ENCODE results near the gene SORL1.

The SORL1 gene

GRCh38 chr11:121448011-121448410 is 4.1 kb upstream of the SORL1 start:
- Histone ChIP-seq H3K9me3 (ENCODE audit: low read length) (no peaks in the 10 kb centered on the region), H3K79me2 (ENCODE audit: insufficient read depth, low read length) (peaks cover 8% of the 10 kb centered on the region), H3K27ac (ENCODE audit: low read depth, low read length, poor library complexity, severe bottlenecking) (peak overlapping the region; percentile 98), H3K9ac (ENCODE audit: low read length) (peak overlapping the region; percentile 55; the same call in 1 of the 2 replicates), H3K9me2 (ENCODE audit: low read depth, low read length) (no peaks in the 10 kb centered on the region), H3K4me2 (ENCODE audit: low read length) (peak overlapping the region; percentile 65; the same call in 1 of the 2 replicates), H3K36me3 (ENCODE audit: insufficient read depth, low read length) (no peaks in the 10 kb centered on the region), H3K27me3 (ENCODE audit: insufficient read depth, low read length) (no peaks in the 10 kb centered on the region), H4K20me1 (ENCODE audit: insufficient read depth, low read length) (no peaks in the 10 kb centered on the region), H3F3A (ENCODE audit: insufficient read depth, low read length) (peaks cover 17% of the 10 kb centered on the region), H2AFZ (ENCODE audit: low read length) (no peak overlapping the region), H3K4me3 (ENCODE audit: low read depth, low read length, poor library complexity, severe bottlenecking) (no peak overlapping the region), H3K4me1 (ENCODE audit: insufficient read depth, low read length, severe bottlenecking) (peaks cover 81% of the 10 kb centered on the region)
- TF ChIP-seq EZH2 (IDR thresholded peaks at IDR 0.05; ENCODE audit: borderline replicate concordance, low read length): no peak
- TF ChIP-seq, protein P1, sequence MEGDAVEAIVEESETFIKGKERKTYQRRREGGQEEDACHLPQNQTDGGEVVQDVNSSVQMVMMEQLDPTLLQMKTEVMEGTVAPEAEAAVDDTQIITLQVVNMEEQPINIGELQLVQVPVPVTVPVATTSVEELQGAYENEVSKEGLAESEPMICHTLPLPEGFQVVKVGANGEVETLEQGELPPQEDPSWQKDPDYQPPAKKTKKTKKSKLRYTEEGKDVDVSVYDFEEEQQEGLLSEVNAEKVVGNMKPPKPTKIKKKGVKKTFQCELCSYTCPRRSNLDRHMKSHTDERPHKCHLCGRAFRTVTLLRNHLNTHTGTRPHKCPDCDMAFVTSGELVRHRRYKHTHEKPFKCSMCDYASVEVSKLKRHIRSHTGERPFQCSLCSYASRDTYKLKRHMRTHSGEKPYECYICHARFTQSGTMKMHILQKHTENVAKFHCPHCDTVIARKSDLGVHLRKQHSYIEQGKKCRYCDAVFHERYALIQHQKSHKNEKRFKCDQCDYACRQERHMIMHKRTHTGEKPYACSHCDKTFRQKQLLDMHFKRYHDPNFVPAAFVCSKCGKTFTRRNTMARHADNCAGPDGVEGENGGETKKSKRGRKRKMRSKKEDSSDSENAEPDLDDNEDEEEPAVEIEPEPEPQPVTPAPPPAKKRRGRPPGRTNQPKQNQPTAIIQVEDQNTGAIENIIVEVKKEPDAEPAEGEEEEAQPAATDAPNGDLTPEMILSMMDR (IDR thresholded peaks at IDR 0.05; ENCODE audit: low read length): no peak

DNA sequence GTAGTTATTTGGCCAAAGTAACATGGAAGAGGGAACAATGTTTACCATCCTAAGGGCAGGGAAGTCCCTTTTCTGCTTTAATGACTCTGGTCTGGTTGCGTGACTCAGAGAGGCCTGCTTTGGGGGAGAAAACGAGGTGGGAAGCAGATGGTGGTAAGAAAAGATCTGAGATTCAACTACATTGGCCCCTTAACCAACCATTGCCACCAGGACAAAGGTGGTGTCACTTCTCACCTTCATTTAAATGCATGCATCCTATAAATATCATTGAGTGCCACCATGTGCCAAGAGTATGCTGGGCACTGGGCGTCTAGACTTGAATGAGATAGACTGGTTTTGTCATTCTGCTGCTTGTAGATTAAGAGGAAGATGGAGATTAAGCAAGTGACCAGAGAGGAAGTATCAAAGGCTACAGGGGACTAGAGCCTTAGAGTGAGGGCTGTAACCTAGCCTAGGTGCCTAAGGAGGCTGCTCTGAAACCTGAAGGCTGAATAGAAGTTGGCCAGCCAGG is 3.6 kb upstream of the SORL1 start:
- Histone ChIP-seq H4K20me1 (ENCODE audit: insufficient read depth, low read length) (no peaks in the 10 kb centered on the region), H2AFZ (ENCODE audit: low read length) (no peak overlapping the region), H3F3A (ENCODE audit: insufficient read depth, low read length) (peaks cover 17% of the 10 kb centered on the region), H3K4me3 (ENCODE audit: low read depth, low read length, poor library complexity, severe bottlenecking) (peak overlapping the region; percentile 31), H3K4me2 (ENCODE audit: low read length) (peak overlapping the region; percentile 65), H3K36me3 (ENCODE audit: insufficient read depth, low read length) (peaks cover under 1% of the 10 kb centered on the region; the same call in 1 of the 2 replicates), H3K9ac (ENCODE audit: low read length) (peak overlapping the region; percentile 55), H3K27me3 (ENCODE audit: insufficient read depth, low read length) (no peaks in the 10 kb centered on the region), H3K79me2 (ENCODE audit: insufficient read depth, low read length) (peaks cover 13% of the 10 kb centered on the region), H3K9me3 (ENCODE audit: low read length) (no peaks in the 10 kb centered on the region), H3K27ac (ENCODE audit: low read depth, low read length, poor library complexity, severe bottlenecking) (peak overlapping the region; percentile 98), H3K9me2 (ENCODE audit: low read depth, low read length) (no peaks in the 10 kb centered on the region), H3K4me1 (ENCODE audit: insufficient read depth, low read length, severe bottlenecking) (peaks cover 81% of the 10 kb centered on the region)
- TF ChIP-seq EZH2 (IDR thresholded peaks at IDR 0.05; ENCODE audit: borderline replicate concordance, low read length): no peak
- TF ChIP-seq, protein P1 (IDR thresholded peaks at IDR 0.05; ENCODE audit: low read length): no peak

GRCh38 chr11:121449123-121449522 is 3.0 kb upstream of the SORL1 start:
- Histone ChIP-seq H3F3A (ENCODE audit: insufficient read depth, low read length) (peaks cover 17% of the 10 kb centered on the region), H3K4me3 (ENCODE audit: low read depth, low read length, poor library complexity, severe bottlenecking) (peak overlapping the region; percentile 31), H3K4me1 (ENCODE audit: insufficient read depth, low read length, severe bottlenecking) (peaks cover 84% of the 10 kb centered on the region), H3K27me3 (ENCODE audit: insufficient read depth, low read length) (no peaks in the 10 kb centered on the region), H4K20me1 (ENCODE audit: insufficient read depth, low read length) (no peaks in the 10 kb centered on the region), H3K27ac (ENCODE audit: low read depth, low read length, poor library complexity, severe bottlenecking) (peak overlapping the region; percentile 98), H3K4me2 (ENCODE audit: low read length) (peak overlapping the region; percentile 65), H2AFZ (ENCODE audit: low read length) (no peak overlapping the region), H3K9me3 (ENCODE audit: low read length) (no peaks in the 10 kb centered on the region), H3K9me2 (ENCODE audit: low read depth, low read length) (no peaks in the 10 kb centered on the region), H3K9ac (ENCODE audit: low read length) (peak overlapping the region; percentile 55), H3K36me3 (ENCODE audit: insufficient read depth, low read length) (peaks cover 7% of the 10 kb centered on the region; the same call in 1 of the 2 replicates), H3K79me2 (ENCODE audit: insufficient read depth, low read length) (peaks cover 19% of the 10 kb centered on the region)
- TF ChIP-seq EZH2 (IDR thresholded peaks at IDR 0.05; ENCODE audit: borderline replicate concordance, low read length): no peak
- TF ChIP-seq, protein P1 (IDR thresholded peaks at IDR 0.05; ENCODE audit: low read length): no peak
